H1 (cell line): ENCODE data around the gene GPR15LG. TPM values are rescaled to one million over a fixed set of nuclear protein-coding genes. Genes with fewer than 3 reads are reported as not detected.

Experiments
- CTCF ChIA-PET: fragments of 300-600 bp; sonication (Branson Sonifier 250); formaldehyde crosslinking; loops from one replicate; lab custom pipeline; 2021; ENCODE audit not compliant: partially characterized antibody; lab: Charles Lee
- POLR2A ChIA-PET: fragments of 300-600 bp; sonication (Branson Sonifier 250); formaldehyde crosslinking; loops from one replicate; lab custom pipeline; 2021; ENCODE audit warnings: inconsistent platforms; ENCODE audit not compliant: partially characterized antibody; lab: Charles Lee
- DNase-seq, 2 experiments: peaks; one replicate each; pipeline versions ENCODE4 v3.0.0 to v3.0.0-alpha.2; 2010 to 2022; ENCODE audit warnings: low spot score in 2 of 2, low read depth in 1 of 2, mixed read lengths in 1 of 2
- FAIRE-seq: peaks from 2 replicates; lab custom pipeline; 2011; peaks lifted over from hg19 to GRCh38; lab: Jason Lieb, UNC
- H2AFZ ChIP-seq: 2 replicates; pipeline ENCODE4 v1.8.1; 2012; ENCODE audit warnings: low read length, inconsistent platforms
- H2AK5ac ChIP-seq: 2 replicates; pipeline ENCODE4 v1.6.1; 2013; ENCODE audit warnings: low read depth, low read length
- H2BK120ac ChIP-seq: replicated peaks from 2 replicates; pipeline ENCODE3; 2013; ENCODE audit warnings: low read depth, low read length, inconsistent platforms
- H2BK12ac ChIP-seq: 2 replicates; pipeline ENCODE4 v1.6.1; 2013; ENCODE audit warnings: low read depth, low read length
- H2BK15ac ChIP-seq: 2 replicates; pipeline ENCODE4 v1.6.1; 2013; ENCODE audit warnings: low read length
- H2BK20ac ChIP-seq: 2 replicates; pipeline ENCODE4 v1.6.1; 2013; ENCODE audit warnings: low read length
- H2BK5ac ChIP-seq: 2 replicates; pipeline ENCODE4 v1.6.1; 2013; ENCODE audit warnings: low read depth, low read length
- H3K14ac ChIP-seq: 2 replicates; pipeline ENCODE4 v1.6.1; 2013; ENCODE audit warnings: inconsistent platforms; ENCODE audit not compliant: insufficient read length
- H3K18ac ChIP-seq: 2 replicates; pipeline ENCODE4 v1.6.1; 2013; ENCODE audit warnings: low read length; ENCODE audit errors: extremely low read depth
- H3K23ac ChIP-seq: 2 replicates; pipeline ENCODE4 v1.6.1; 2013; ENCODE audit warnings: inconsistent platforms; ENCODE audit not compliant: insufficient read length
- H3K23me2 ChIP-seq: 2 replicates; pipeline ENCODE4 v1.6.1; 2013; ENCODE audit warnings: low read depth, low read length
- H3K27ac ChIP-seq: 2 replicates; pipeline ENCODE4 v1.6.1; 2011; ENCODE audit warnings: low read depth, low read length, inconsistent platforms
- H3K27me3 ChIP-seq, 4 experiments: replicated peaks in 1 of 4; 1 replicate in 1 of 4; 2 replicates in 3 of 4; pipeline versions ENCODE4 v1.6.1 to v1.8.1; 2011 to 2013; ENCODE audit warnings: low read length in 3 of 4, mild to moderate bottlenecking in 3 of 4, inconsistent platforms in 2 of 4, mixed read lengths in 2 of 4, moderate library complexity in 1 of 4; ENCODE audit not compliant: control insufficient read depth in 3 of 4, insufficient read depth in 3 of 4; ENCODE audit errors: extremely low read depth in 1 of 4
- H3K36me3 ChIP-seq, 4 experiments: 2 replicates each; pipeline versions ENCODE4 v1.6.1 to v1.8.1; 2011 to 2013; ENCODE audit warnings: mild to moderate bottlenecking in 4 of 4, low read length in 3 of 4, moderate library complexity in 2 of 4, control low read depth in 1 of 4, inconsistent platforms in 1 of 4; ENCODE audit not compliant: insufficient read depth in 4 of 4, control insufficient read depth in 2 of 4
- H3K4ac ChIP-seq: replicated peaks from 2 replicates; pipeline ENCODE3; 2013; ENCODE audit warnings: low read length, low read depth, mixed read lengths, inconsistent platforms; ENCODE audit not compliant: insufficient read length
- H3K4me1 ChIP-seq, 4 experiments: replicated peaks in 1 of 4; 1 replicate in 1 of 4; 2 replicates in 3 of 4; pipeline versions ENCODE4 v1.6.1 to v1.8.1; 2011 to 2013; ENCODE audit warnings: low read length in 3 of 4, inconsistent platforms in 2 of 4, mixed read lengths in 1 of 4; ENCODE audit not compliant: insufficient read depth in 4 of 4, control insufficient read depth in 3 of 4
- H3K4me2 ChIP-seq, 2 experiments: 2 replicates each; pipeline versions ENCODE4 v1.6.1 to v1.8.1; 2011 to 2013; ENCODE audit warnings: low read depth in 2 of 2, low read length in 2 of 2, control low read depth in 1 of 2, inconsistent platforms in 1 of 2, mild to moderate bottlenecking in 1 of 2; ENCODE audit not compliant: insufficient read depth in 1 of 2
- H3K4me3 ChIP-seq, 4 experiments: fragments of 200-600, 300-600 bp in 1 of 4; sonication (generic), shearing (Covaris generic), sonication (Bioruptor Twin) in 1 of 4; 2 replicates each; pipeline versions ENCODE4 v1.5.1 to v1.8.1; 2011 to 2016; ENCODE audit warnings: low read length in 4 of 4, low read depth in 3 of 4, control low read depth in 2 of 4, inconsistent platforms in 2 of 4, mild to moderate bottlenecking in 2 of 4, mixed read lengths in 1 of 4, moderate library complexity in 1 of 4; ENCODE audit not compliant: insufficient read depth in 2 of 4; ENCODE audit errors: extremely low read depth in 1 of 4
- H3K56ac ChIP-seq: replicated peaks from 2 replicates; pipeline ENCODE3; 2013; ENCODE audit warnings: low read depth, mild to moderate bottlenecking, mixed read lengths, low read length, inconsistent platforms; ENCODE audit not compliant: insufficient read length
- H3K79me1 ChIP-seq: 2 replicates; pipeline ENCODE4 v1.6.1; 2013; ENCODE audit warnings: low read depth, low read length, control low read depth
- H3K79me2 ChIP-seq, 2 experiments: 2 replicates each; pipeline versions ENCODE4 v1.6.1 to v1.8.1; 2012 to 2013; ENCODE audit warnings: low read length in 2 of 2, mild to moderate bottlenecking in 2 of 2, inconsistent platforms in 1 of 2; ENCODE audit not compliant: insufficient read depth in 2 of 2, control insufficient read depth in 1 of 2
- H3K9ac ChIP-seq, 4 experiments: replicated peaks in 1 of 4; 1 replicate in 1 of 4; 2 replicates in 3 of 4; pipeline versions ENCODE4 v1.6.1 to v1.8.1; 2011 to 2013; ENCODE audit warnings: low read depth in 3 of 4, low read length in 3 of 4, control low read depth in 2 of 4, mild to moderate bottlenecking in 2 of 4, moderate library complexity in 2 of 4, inconsistent platforms in 1 of 4; ENCODE audit errors: extremely low read depth in 1 of 4
- H3K9me3 ChIP-seq, 2 experiments: 2 replicates each; pipeline versions ENCODE4 v1.6.1 to v1.8.1; 2012 to 2013; ENCODE audit warnings: mild to moderate bottlenecking in 2 of 2, moderate library complexity in 2 of 2, control low read depth in 1 of 2, inconsistent platforms in 1 of 2, low read depth in 1 of 2, low read length in 1 of 2, mixed read lengths in 1 of 2; ENCODE audit not compliant: insufficient read depth in 2 of 2
- H4K20me1 ChIP-seq, 2 experiments: replicated peaks in 1 of 2; 2 replicates each; pipeline versions ENCODE3 to v1.8.1; 2011 to 2013; ENCODE audit warnings: inconsistent platforms in 2 of 2, low read length in 2 of 2, mild to moderate bottlenecking in 1 of 2; ENCODE audit not compliant: insufficient read depth in 2 of 2, control insufficient read depth in 1 of 2
- H4K5ac ChIP-seq: 2 replicates; pipeline ENCODE4 v1.6.1; 2013; ENCODE audit warnings: low read length, low read depth, mixed read lengths, inconsistent platforms; ENCODE audit not compliant: insufficient read length
- H4K8ac ChIP-seq: 2 replicates; pipeline ENCODE4 v1.8.0; 2013; ENCODE audit warnings: mild to moderate bottlenecking, moderate library complexity, low read length, inconsistent platforms; ENCODE audit not compliant: insufficient read depth; ENCODE audit errors: extremely low read depth
- H4K91ac ChIP-seq: replicated peaks from 2 replicates; pipeline ENCODE3; 2013; ENCODE audit warnings: low read length, mixed read lengths, inconsistent platforms; ENCODE audit not compliant: insufficient read length
- BRCA1 ChIP-seq: IDR thresholded peaks from 2 replicates; pipeline ENCODE4 v1.6.1; 2012; ENCODE audit warnings: low read depth, low read length, improper control_type of control experiment
- CHD1 ChIP-seq: IDR thresholded peaks from 2 replicates; pipeline ENCODE4 v1.6.1; 2012; ENCODE audit warnings: low read depth, low read length, improper control_type of control experiment
- EGR1 ChIP-seq: IDR thresholded peaks from 2 replicates; pipeline ENCODE4 v1.6.1; 2011; ENCODE audit warnings: low read depth, low read length, borderline replicate concordance
- EZH2 ChIP-seq: fragments of 200-600 bp; sonication (generic); IDR thresholded peaks from 2 replicates; pipeline ENCODE4 v1.7.1; 2012; ENCODE audit warnings: low read depth, mild to moderate bottlenecking, moderate library complexity, low read length, inconsistent platforms; ENCODE audit not compliant: severe bottlenecking
- HDAC6 ChIP-seq: IDR thresholded peaks from one replicate; pipeline ENCODE4 v1.7.1; 2012; ENCODE audit warnings: low read depth, mild to moderate bottlenecking, inconsistent platforms, low read length, moderate library complexity
- KDM1A ChIP-seq: fragments of 200-600, 300-600 bp; sonication (generic); IDR thresholded peaks from 2 replicates; pipeline ENCODE4 v1.7.1; 2016; ENCODE audit warnings: mild to moderate bottlenecking, low read length, borderline replicate concordance
- MAFK ChIP-seq: IDR thresholded peaks from 2 replicates; pipeline ENCODE4 v1.6.1; 2012; ENCODE audit warnings: low read depth, mild to moderate bottlenecking, improper control_type of control experiment, low read length
- POU5F1 ChIP-seq: IDR thresholded peaks from 2 replicates; pipeline ENCODE4 v1.6.1; 2011; ENCODE audit warnings: low read depth, mild to moderate bottlenecking, low read length, moderate library complexity
- RXRA ChIP-seq: IDR thresholded peaks from 2 replicates; pipeline ENCODE4 v1.6.1; 2011; ENCODE audit warnings: low read depth, mild to moderate bottlenecking, low read length, moderate library complexity; ENCODE audit not compliant: insufficient read depth
- SIX5 ChIP-seq: IDR thresholded peaks from 2 replicates; pipeline ENCODE4 v1.6.1; 2011; ENCODE audit warnings: mild to moderate bottlenecking, low read depth, low read length
- SP4 ChIP-seq: IDR thresholded peaks from 2 replicates; pipeline ENCODE4 v1.6.1; 2012; ENCODE audit warnings: low read length, inconsistent platforms
- TCF12 ChIP-seq: IDR thresholded peaks from 2 replicates; pipeline ENCODE4 v1.6.1; 2011; ENCODE audit warnings: low read depth, mild to moderate bottlenecking, low read length
- WGBS, 2 experiments: shearing (Covaris generic) in 1 of 2; methylation state at CpG; one replicate each; pipeline versions ENCODE4 v1.1.6 to v1.1.7; 2013 to 2015; ENCODE audit warnings: low lambda C conversion rate in 2 of 2, mixed read lengths in 2 of 2, inconsistent platforms in 1 of 2, low coverage in 1 of 2, missing lambda C conversion rate in 1 of 2; ENCODE audit not compliant: insufficient replicate concordance in 2 of 2, insufficient coverage in 1 of 2, insufficient read length in 1 of 2; ENCODE audit errors: extremely low coverage in 1 of 2, missing lambda C conversion rate in 1 of 2; 5-methylcytosine and 5-hydroxymethylcytosine counted together
- polyA plus RNA-seq, 7 experiments: library from polyadenylated mRNA; depleted of rRNA in 3 of 7; stranded (reverse) in 5 of 7; unstranded in 2 of 7; fragments of >200 nt in 5 of 7; fragments of 200-250 nt in 2 of 7; gene quantifications; 1 replicate in 5 of 7; 2 replicates in 1 of 7; 4 replicates in 1 of 7; pipeline versions ENCODE4 v1.2.1 to v1.2.3, GENCODE V29; 2011 to 2013; ENCODE audit warnings: missing spikeins in 2 of 7, mixed read lengths in 2 of 7
- total RNA-seq: library from RNA; stranded (reverse); fragmentation: NEBNext Ultra II Directional; extraction: Animal tissue kit (Norgen Biotek cat#: 25700); gene quantifications from 2 replicates; pipeline ENCODE4 v1.2.1, GENCODE V29; 2021
- TF ChIP-seq, protein P1 (sequence below): IDR thresholded peaks from 2 replicates; pipeline ENCODE4 v1.6.1; 2011; ENCODE audit warnings: low read length, improper control_type of control experiment

Gene GPR15LG
- total and polyA plus RNA-seq, 2 of the 8 experiments (the other 6 are each of a cell fraction or from before 2014, with no cell fraction given), result not detected

DNA sequence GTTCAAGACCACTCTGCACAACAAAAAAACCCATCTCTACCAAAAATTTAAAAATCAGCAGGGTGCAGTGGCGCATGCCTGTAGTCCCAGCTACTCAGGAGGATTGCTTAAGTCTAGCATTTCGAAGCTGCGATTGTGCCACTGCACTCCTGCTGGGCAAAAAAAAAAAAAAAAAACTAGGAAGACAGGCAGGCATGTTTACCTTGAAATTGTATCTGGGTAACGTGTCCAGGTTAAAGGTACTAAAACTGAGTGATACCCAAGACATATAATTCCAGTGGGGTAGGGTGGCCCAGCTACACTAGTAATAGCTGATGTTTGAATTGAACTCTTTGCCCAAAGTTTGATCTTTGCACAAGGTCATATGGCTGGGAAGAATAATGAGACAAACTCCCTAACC, 18.1 kb upstream of the GPR15LG start:
- POLR2A ChIA-PET, result interaction anchor here (0.6 to 2.8 kb wide), 6 partner anchors 10 to 53 kb away, joined by 3 to 16 read pairs (median 4); partner anchors contain the start of gene GHITM
- no peak overlapping the region for H3K27ac ChIP-seq
- no peak overlapping the region for H2BK20ac ChIP-seq
- H4K5ac ChIP-seq, result no peak overlapping the region
- H3K56ac ChIP-seq, result no peak overlapping the region
- no peak overlapping the region for H3K23ac ChIP-seq
- whole genome bisulfite sequencing, 2 experiments, result 91% methylated on average over 4 of the region's 4 CpGs; no CpG with 5 or more reads in 1 of the 2 experiments
- no peaks in the 10 kb centered on the region for H4K20me1 ChIP-seq
- peaks cover 0 to 12% (median 3%) of the 10 kb centered on the region in 4 experiments; a peak in 3 of 7 replicates for H3K4me1 ChIP-seq
- FAIRE-seq (no peak), DNase-seq (no peak)
- H3K79me1 ChIP-seq, result no peaks in the 10 kb centered on the region
- H3K4ac ChIP-seq, result no peak overlapping the region
- CTCF ChIA-PET, result interaction anchor here (0.9 to 10.9 kb wide), 6 partner anchors 7 to 51 kb away, joined by 3 to 95 read pairs (median 10); partner anchors contain the start of gene CDHR1
- H3K18ac ChIP-seq, result no peak overlapping the region
- H3K14ac ChIP-seq, result no peak overlapping the region
- no peak overlapping the region for H3K9ac ChIP-seq
- peaks cover 3 to 32% (median 21%) of the 10 kb centered on the region in 4 experiments; a peak in 7 of 8 replicates for H3K36me3 ChIP-seq
- no peak overlapping the region for H3K4me2 ChIP-seq
- H3K23me2 ChIP-seq, result no peaks in the 10 kb centered on the region
- H4K91ac ChIP-seq, result no peak overlapping the region
- H2BK12ac ChIP-seq, result no peak overlapping the region
- no peaks in the 10 kb centered on the region for H3K27me3 ChIP-seq
- H2AFZ ChIP-seq, result no peak overlapping the region
- no peak overlapping the region for H2BK15ac ChIP-seq
- H2AK5ac ChIP-seq, result no peak overlapping the region
- H4K8ac ChIP-seq, result no peak overlapping the region
- no peaks in the 10 kb centered on the region for H3K79me2 ChIP-seq
- no peak overlapping the region for H2BK5ac ChIP-seq
- no peak overlapping the region for H3K4me3 ChIP-seq
- no peak overlapping the region for H2BK120ac ChIP-seq
- H3K9me3 ChIP-seq, result no peaks in the 10 kb centered on the region
- no peak for TF ChIP-seq EZH2
- no peak for TF ChIP-seq EGR1
- no peak for TF ChIP-seq KDM1A
- TF ChIP-seq POU5F1, result no peak
- no peak for TF ChIP-seq BRCA1
- no peak for TF ChIP-seq SIX5
- TF ChIP-seq CHD1, result no peak
- TF ChIP-seq MAFK, result no peak
- no peak for TF ChIP-seq RXRA
- TF ChIP-seq HDAC6, result no peak
- TF ChIP-seq, protein P1, sequence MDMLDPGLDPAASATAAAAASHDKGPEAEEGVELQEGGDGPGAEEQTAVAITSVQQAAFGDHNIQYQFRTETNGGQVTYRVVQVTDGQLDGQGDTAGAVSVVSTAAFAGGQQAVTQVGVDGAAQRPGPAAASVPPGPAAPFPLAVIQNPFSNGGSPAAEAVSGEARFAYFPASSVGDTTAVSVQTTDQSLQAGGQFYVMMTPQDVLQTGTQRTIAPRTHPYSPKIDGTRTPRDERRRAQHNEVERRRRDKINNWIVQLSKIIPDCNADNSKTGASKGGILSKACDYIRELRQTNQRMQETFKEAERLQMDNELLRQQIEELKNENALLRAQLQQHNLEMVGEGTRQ, result no peak
- TF ChIP-seq TCF12, result no peak
- TF ChIP-seq SP4, result no peak
